LoVo (cell line): ENCODE data around the gene SLC2A6.

Source experiments
- DNase-seq: peaks from one replicate; pipeline ENCODE4 v3.0.0-alpha.2; 2016; ENCODE audit warnings: low spot score

SLC2A6 gene

DNA sequence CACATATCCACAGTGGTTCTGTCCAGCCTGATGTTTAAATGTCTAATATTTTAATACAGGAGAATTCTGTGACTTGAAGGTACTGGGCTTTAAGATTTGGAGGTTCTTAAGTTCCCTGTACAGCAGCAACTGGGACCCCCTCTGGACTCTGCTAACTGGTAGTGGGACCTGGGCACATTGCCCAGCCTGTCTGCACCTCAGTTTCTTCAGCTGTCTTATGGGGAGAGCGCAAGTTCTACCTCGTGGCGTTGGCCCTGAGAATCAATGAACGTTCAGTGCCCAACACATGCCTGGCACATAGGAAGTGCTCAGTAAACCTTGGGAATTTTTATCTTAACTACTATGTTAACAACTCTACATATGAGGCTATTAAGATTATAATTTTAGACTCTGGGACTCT, 1.4 kb downstream of the SLC2A6 start:
- DNase-seq = no peak

DNA sequence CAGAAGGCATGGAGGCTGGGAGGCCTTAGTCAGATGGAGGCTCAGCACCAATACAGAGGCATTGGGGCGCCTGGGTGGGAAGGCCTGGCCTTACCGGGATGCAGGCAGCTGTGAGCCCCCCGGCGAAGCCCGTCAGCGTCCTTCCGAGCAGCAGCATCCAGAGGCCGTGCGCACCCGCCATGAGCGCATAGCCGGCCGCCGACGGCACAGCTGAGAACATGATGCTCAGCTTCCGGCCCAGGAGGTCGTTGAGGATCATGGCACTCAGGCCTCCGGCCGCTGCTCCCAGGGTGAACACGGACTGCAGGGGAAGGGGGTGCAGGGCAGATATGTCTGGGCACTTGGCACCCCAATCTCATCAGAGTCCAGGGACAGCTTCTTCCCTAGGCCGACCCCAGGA, 2.0 kb downstream of the SLC2A6 start:
- no peak for DNase-seq

DNA sequence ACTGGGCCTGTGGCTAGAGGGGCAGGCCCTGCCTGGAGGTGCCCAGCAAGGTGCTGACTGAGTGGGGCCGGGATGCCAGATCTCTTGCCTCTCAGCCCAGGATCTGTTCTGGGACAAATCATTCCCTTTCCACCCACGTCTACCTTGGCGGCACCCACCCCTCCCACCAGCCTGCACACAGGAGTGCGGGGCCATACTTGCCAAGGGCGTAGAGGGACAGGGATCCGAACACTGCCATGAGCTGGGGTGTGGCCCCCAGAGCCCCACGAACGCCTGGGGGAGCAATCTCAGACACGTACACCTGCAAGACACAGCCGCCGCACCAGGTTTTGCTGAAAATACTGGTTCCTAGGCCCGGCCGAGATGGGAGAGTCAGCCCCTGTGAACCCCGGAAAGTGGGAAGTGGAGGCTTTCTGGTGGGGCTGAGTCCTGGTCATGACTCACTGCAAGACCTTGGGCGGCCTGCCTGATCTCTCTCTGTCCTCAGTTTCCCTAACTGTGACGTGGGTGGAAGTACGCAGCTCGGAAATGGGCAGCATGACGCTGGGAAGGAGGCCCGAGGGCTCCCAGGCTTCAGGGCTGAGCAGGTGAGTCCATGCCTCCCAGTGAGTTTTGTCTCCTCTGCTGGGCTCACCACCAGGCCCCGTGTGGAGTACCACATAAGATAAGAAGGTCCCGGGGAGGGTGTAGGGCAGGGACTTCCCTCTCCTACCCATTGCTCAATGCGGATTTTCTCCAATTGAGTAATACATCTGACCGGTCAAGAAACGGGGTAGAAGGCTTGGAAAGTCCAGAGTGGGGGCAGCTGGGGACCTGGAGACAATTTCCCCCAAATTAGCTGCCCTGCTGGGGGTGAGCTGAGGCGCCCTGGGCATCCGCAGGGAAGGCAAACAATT, 2.6 kb downstream of the SLC2A6 start:
- DNase-seq = no peak

DNA sequence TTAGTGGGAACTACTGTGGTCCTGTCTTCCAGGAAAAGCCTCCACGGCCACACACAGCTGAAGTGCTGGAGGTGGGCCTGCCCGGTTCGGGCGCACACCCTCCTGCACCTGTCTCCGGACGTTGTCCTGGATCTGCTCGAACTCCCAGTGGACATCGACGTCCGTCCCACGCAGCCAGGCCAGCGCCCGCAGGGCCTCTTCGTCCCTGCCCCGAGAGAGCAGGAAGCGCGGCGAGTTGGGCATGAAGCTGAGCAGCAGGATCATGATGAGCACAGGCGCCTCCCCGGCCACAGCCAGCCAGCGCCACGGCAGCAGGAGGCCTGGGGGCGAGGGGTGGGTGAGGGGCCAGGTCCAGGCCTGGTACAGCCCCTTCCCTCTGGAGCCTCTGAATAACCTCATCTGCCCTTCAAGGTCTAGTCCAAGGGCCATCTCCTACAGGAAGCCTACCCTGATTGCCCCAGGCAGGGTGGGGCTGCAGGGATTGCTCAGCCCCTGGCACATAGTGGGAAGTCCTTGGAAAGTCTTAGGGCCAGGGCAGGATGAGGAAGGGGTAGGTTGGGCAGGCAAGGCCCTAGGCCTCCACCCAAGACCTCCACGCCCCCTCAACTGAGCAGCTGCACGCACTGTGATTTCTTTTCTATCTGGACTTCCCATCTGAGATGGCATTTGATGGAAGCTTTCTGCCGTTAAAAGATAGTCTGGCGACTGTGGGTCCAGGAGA, 3.4 kb downstream of the SLC2A6 start:
- DNase-seq = no peak

DNA sequence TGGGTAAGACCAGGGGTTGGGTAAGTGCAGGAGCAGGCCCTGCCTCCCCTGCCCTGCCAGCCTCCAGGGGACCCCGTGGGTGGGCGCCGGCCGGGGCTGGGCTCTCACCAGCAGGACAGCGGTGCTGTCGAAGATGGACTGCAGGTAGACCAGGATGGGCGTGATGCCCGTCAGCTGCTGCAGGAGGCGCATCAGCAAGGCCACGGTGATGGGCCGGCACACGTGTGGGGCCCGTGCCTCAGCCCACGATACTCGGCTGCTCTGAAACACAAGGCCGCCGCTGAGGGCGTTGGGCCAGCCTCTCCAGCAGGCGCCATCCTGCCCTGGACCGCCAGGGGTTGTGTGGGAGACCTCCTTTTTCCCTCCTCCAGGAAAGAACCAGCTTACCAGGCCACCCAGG, 4.0 kb downstream of the SLC2A6 start:
- DNase-seq = no peak

DNA sequence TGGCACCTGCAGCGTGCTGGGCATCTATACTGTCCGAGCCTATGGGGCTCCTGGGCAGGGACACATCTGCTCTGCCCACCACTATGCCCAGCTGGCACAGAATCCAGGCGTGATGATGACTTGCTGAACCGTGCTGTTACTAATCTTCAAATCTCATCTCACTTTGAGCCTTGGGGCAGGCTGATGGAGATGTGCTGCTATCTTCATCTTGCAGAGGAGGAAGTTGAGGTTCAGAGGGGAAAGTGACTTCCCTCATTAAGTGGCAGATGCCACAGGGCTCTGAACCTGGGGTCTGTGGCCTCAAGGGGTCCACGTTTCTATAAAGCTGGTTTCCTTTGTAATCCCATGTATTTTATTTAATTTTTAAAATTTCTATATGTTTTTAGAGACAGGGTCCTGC, 4.7 kb downstream of the SLC2A6 start:
- no peak for DNase-seq

DNA sequence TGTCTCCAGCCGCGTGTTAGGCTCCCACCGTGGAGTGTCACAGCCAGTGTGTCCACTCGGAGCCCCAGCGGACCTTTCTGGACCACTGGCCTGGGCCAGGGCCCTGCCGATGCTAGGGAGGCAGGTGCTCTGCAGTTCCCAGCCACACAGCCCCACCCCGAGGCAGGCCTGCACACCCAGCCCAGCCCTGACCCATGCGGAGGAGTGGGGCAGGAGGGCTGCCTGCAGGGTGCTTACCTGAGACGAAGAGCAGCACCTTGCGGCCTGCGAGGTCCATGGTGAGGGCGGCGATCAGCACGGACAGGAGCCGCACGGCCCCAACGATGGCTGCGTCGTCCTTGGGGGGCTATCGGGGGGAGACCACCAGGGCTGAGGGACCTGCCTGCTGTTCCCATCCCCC, 5.2 kb downstream of the SLC2A6 start:
- DNase-seq = no peak

DNA sequence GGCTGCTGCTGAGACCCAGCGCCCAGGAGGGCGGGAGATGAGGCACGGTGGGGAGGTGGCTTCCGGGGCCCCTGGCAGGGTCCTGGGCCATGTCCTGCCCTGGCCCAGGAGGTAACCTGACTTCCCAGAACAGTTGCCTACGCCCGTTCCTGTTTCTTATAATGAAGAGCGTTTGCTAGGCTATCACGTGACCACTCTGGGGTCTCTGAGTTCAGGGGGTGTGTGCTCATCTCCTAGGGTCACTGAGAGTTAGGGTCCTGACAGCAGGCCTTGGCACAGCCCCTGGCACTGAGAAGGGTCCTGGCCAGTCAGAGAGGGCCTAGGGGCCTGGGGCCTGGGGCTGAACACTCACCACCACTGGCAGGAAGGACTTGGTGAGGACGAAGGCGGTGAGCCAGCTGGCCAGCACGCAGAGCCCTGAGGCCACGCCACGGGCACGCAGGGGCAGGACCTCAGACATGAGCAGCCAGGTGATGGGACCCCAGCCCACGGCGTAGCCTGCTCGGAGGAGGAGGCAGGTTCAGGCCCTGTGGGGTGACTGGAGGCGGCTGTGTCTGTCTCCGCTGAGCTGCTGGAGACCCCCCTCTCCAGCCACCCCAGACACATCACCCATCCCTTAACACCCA, 6.0 kb downstream of the SLC2A6 start:
- DNase-seq = no peak

DNA sequence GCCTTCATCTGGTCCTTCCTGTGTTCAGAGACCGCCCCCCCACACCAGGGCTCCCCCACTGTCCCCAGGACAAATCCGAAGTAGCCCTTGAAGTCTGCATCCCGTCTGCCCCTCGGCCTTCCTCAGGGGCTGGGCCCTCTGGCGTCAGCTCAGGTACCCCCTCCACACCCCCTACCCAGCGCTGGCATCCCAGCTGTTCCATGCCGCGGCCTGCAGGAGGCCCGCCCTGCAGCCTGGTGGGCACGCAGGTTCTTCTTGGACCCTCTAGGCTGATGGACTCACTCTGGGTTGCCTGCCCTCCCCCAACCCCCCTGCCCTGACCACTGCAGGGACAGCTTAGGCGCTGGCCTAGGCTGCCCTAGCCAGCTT, 6.6 kb downstream of the SLC2A6 start:
- no peak for DNase-seq

DNA sequence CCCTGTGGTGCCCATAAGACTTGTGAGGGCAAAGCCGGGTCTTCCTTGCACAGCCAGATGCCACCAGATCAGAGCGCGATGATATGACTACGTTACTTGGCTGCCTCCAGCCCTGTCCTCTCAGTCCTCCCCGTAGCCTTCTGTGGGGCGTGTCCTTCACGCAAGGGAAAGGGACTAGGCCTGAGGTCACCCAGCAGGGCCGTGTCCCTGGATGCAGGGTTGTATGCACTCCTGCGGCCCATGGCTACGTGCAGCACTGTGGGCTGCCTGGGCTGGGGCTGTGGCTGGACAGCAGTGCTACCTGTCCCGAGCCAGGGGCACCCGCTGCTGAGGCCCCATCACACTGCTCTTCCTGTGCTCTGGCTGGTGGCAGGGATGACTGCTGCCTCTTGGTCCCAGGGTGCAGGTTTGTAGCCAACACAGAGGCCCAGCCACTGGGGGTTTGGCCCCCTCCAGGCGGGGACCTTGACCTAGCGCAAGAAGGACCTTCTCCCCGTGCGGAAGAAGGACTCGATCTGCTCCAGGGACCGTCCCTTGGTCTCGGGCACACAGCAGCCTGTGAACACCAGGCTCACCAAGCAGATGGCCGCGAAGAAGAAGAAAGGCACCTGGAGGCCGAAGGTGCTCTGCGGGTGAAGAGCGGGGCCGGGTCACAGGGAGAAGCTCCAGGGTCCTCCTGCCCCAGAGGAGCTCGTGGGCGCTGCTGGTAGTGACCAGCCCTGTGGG, 7.2 kb downstream of the SLC2A6 start:
- DNase-seq = no peak

DNA sequence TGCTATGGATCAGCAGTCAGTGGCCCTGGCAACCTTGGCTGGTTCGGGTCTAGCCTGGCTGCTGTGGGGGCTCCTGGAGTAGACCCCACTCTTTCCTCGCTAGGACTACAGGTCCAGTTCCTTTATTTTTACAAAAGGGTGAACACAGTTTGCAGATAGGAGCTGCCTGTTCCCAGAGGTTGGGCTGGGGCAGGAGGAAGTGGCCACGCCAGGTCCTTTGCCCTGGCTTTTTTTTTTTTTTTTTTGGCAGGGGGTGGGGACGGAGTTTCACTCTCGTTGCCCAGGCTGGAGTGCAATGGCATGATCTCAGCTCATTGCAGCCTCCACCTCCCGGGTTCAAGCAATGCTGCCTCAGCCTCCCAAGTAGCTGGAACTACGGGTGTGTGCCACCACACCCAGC, 7.9 kb downstream of the SLC2A6 start:
- no peak for DNase-seq

DNA sequence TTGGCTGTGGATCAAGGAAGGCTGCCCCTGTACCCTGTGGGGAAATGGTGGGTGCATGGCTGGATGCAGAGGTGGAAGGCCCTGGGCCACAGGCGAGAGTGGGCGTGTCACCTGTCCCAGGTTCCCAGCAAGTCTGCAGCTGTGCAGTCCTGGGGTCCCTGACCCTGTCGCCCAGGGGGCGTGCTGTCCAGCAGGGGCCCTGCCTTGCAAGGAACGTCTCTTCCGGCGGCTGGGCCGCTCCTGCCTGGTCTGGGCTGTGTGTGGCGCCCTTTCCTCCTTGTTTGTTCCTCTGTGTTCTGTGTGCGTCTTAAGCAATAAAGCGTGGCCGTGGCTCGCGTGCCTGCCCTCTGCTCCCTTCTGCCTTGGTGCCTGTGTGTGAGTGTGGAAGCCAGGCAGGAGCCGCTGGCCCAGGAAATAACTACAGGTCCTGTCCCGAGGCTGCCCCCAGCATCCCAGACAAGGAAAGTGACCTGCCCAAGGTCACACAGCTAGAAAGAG, 8.4 kb downstream of the SLC2A6 start:
- no peak for DNase-seq

DNA sequence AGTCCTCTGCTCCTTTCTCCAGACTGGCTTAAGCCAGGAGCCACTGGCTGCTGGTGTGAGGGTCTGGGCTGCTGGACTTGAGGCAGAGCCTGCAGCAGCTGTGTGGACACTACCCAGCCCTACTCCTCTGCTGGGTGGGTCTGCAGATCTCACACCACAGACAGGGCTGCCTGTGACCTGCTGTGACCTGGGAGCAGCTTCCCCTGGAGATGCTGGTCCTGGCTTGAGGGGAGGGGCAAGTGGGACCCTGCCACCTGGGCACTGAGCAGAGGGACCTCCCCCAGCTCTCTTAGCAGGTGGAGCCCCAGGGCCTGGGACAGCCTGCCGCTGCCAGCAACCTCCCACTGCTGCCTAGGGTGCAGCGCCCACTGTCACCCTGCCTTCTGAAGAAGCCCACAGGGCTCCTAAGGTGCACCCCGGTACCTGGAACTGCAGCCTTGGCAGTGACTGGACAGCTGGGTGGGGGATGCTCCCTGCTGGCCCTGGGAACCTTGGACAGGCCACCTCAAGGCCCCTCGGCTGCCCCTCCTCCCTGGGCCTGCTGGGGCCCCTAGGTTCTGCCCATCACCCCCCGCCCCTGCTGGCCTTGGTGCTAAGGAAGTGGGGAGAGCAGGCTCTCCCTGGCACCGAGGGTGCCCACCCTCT, 10.0 kb downstream of the SLC2A6 start:
- DNase-seq = no peak

DNA sequence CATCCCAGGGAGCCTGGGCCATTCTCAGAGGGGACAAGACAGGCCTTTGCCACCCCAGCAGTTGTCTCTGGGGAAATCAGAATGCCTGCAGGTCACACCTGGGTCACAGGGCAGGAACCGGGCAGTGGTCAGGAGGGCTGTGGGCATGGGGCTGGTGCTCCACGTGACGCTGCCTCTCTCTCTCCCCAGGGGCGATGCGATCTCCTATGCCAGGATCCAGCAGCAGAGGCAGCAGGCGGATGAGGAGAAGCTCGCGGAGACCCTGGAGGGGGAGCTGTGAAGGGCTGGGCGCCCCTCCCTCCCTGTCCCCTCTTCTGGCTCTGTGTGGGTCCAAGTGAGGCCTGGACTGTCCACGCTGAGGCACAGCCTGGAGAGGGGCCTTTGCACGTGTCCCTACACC, 10.5 kb downstream of the SLC2A6 start:
- DNase-seq = no peak

DNA sequence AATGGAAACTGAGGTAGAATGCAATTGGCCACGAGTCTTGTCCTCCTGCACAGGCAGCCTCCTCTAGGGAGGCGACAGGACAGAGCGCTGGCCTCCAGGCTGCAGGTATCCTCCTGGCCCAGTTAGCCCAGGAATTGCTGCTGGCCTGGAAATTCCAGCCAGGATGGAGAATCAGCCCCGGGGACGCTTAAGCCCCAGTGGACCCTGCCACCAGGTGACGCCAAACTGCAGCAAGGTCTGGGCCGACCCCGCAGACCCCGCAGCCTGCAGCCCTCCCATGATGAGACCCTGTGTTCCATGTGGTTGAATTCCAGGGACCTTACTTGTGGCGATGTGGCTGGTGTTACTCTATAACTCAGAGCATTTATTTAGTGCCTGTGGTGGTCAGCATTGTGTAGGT, 11.8 kb downstream of the SLC2A6 start:
- no peak for DNase-seq

DNA sequence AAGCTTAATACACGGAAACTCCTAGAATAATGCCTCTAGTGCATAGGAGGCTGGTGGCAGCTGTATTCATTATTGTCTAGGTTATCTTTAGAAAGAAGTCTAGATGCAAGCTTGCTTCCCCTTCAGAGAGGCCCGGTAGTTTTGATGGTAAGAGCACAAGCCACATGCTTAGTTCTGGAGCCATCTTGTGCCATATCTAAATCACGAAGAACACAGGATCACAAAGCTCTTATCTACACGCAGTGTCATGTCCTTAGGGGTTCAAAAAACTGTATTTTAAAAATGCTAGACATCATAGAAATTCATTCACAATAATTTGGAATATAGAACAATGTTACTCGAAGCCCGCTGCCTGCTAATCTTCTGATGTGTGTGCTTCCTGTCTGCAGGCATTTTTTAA, 12.9 kb downstream of the SLC2A6 start:
- no peak for DNase-seq

DNA sequence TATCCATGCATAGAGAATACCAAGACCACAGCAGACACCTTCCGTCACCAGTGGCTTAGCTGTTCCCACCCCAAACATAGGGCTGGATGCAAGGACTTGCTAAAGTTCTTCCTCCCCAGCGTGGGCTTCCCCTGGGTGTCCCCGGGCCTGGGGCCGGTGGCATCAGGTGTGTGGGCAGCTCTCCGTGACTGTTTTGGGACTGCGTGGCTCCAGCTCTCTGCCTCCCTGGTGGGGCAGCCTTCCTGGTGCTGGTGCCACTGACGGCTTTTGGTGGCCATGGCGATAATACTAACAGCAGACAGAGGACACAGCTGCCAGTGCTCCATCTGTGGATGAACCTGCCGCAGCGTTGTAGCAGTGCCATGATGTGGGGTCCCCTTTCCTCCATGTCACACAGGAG, 14.3 kb downstream of the SLC2A6 start:
- DNase-seq = no peak

DNA sequence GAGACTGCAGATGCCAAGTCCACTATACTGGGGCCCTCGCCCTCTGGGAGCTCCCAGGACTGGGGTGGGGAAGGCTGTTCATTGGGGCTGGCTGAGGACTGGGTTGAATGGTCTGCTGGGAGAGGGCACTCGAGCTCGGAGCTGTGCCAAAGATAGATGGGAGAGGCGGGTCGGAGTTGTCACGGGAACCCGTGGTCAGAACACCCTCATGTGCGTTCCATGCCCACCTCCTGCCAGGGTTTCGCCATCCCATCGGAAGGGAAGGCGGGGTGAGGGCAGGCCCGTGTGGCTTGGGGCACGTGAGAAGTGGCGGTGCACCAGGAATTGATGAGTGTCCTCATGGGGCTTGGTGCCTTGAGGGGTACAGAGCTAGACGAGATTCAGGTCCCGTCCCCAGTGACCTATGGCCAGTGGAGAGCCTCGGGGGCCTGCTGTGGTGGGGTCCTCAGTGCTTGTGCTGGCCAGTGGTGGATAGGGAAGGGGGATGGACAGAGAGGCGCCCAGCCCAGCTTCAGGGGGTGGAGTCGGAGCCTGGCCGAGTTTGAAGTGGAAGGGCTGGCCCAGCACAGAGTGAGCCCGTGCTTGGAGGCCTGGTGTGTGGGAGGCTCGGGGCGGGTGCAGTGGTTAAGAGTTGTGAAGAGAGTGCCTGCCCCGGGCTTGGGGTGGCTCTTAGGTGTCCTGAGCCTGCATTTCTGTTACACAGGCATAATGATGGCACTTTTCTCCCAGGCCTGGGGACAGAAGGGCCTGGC, 14.9 kb downstream of the SLC2A6 start:
- no peak for DNase-seq

DNA sequence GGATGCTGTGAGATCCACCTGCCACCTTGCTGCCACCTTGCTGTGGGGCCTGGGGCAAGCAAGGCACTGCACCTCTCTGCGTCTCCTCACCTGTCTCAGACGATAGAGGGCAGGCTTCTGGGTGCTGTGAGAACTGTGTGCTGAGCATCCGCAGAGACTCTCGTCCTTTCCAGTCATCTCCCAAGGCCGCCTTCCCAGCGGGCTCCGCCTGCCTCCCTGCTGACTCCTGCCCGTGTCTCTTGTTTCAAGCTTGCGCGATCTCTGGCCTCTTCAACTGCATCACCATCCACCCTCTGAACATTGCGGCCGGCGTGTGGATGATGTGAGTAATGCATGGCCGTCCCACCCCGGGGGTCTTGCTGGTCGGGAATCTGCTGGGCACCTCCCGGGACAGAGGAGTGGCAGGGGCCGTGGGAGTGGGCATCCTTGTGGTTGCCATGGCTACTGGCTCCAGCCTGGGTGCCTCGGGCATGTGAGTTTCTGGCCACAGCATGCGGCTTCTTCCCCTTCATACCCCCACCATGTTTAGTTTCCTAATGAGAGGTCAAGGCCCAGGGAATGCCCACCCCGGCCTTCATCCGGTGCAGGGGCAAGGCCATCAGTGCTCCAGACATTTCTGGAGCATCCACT, 15.6 kb downstream of the SLC2A6 start:
- DNase-seq = no peak

DNA sequence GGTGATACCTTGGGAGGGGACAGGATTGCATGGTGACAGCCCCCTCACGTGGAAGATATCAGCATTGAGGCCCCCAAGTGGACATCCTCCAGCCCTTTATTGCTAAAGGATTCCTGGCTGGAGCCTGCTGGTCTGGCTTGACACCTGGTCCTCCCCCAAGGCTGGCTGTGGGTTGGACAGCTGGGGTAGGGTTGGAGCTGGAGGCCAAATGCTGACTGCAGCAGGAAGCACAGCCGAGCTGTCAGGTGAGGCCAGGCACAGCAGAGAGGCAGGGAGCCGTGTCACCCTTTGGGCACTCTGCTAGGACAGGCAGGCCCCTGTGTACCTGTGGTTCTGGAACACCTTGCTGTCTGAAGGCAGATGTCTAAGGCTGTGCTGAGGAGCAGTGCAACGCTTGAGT, 16.9 kb downstream of the SLC2A6 start:
- no peak for DNase-seq
